GM18867 (cell line): ENCODE data around the gene NRP1.

Experiments used
- ATAC-seq: cut with Tn5 transposase; IDR thresholded peaks from one replicate; pipeline ENCODE4 v1.9.1; 2021; ENCODE audit warnings: mild to moderate bottlenecking, moderate library complexity; ENCODE audit not compliant: unreplicated experiment

The NRP1 gene

GRCh38 chr10:33267708-33268107 is 66.8 kb downstream of the NRP1 start:
- ATAC-seq = no peak

DNA sequence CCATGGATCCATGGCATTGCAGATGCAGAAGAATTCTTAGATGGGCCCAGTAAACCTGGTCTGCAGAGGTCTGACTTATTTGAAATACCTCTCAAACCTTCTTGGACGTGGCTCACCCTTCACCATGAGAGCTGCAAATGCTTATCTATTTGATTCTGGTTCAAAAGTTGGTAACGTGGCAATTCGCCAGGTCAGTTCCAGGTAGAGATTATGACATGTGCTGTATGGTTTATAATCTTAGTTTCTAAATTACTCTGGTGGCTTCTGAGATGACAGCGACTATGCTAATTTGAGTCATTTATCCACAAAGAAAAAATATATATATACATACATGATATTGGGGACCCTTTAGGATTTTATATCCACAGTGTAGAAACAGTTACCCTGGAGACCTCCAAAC is 68.8 kb downstream of the NRP1 start:
- peak; percentile 40 for ATAC-seq

- ATAC-seq = no peak
Observed at GRCh38 chr10:33263453-33263852, 71.0 kb downstream of the NRP1 start.

GRCh38 chr10:33262871-33263270 is 71.6 kb downstream of the NRP1 start:
- ATAC-seq = no peak

DNA sequence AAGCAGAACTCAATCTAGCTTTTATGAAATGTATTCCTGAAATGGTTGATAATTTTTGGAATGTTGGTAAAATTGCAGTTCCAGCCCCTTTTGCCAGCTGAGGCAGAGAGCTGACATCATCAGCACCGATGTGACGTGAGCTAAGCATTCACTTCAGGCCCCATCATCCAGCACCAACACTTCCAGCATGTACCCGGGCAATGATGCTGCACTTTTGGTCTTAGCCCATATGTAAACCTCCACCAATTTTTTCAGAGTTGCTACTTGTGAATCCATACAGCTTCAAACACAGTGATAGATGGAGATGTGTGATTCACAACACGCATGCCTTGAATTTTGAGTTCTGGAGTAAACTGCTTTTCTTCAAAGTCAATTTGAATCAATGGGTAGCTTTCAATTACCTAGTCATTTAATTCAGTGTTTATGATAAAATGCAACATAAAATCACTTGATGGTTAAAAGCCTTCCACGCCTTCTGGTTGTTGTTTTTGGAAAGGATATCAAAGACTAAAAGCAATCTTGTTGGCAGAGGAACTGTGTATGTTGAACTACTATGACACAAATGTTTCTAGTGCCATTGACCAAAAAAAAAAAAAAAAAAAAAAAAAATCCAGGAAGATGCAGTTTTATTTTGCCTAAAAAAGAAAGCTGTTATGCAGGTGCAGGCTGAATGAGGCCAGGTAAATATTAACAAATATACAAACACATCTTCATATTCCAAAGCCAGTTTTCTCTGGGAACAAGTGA is 73.9 kb downstream of the NRP1 start:
- no peak for ATAC-seq

GRCh38 chr10:33258967-33259366 is 75.5 kb downstream of the NRP1 start:
- no peak for ATAC-seq

GRCh38 chr10:33257439-33258080 is 76.9 kb downstream of the NRP1 start:
- ATAC-seq = no peak

DNA sequence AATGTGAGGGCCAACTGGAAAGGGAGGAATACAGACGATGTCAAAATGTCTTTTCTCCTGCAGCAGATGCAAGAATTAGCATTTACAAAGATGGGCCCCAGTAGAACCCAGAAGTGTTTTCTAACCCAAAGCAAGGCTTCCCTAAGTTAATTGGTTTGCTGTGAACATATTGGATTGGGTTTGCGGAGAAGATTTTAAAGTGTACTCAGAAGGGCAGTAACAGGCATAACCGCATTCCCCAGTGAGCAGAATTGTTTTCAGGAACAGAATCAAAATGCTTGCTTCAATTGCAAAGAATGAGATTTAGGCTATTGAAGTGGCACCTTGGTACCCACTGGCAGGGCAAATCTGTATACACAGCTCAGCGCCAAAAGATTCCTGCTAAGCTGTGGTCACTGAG is 78.0 kb downstream of the NRP1 start:
- no peak for ATAC-seq

GRCh38 chr10:33254556-33255160 is 79.8 kb downstream of the NRP1 start:
- ATAC-seq = no peak

DNA sequence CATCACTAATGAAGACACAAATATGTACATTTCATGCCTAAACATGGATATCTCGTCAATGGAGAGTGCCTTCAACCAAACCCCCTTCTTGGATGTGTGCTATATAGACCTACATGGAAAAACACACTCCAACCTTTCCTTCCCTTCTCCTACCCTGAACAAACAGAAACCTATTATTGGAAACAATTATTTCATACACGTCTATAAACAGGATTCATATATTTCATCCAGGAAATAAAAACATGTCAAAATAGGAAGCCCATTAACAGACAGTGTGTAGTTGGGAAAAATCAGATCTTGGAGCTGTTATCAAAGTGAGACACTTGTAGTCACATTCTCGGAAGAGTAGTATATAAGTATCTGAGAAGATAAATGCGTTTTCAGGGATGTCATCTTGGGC is 81.1 kb downstream of the NRP1 start:
- ATAC-seq = no peak

DNA sequence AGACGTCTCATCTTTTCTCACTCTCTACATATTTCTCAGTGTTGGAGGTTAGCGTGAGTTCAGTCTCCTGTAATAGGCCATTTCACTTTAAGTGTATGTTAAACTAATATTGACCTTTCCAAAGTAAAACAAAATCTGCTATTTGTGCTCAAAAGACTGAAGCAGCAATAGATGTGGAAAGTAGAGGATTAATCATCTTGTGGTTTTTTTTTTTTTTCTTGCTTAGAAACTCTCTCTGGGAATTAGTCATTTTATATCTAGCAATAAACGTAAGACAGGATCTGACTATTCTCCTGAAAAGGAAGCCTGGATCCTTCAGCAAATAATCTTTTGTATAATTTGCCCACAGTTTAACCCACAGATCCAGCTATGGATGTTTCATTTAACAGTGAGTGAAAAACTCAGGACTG is 81.7 kb downstream of the NRP1 start:
- ATAC-seq = no peak

- ATAC-seq = no peak
Observed at GRCh38 chr10:33252324-33252723, 82.1 kb downstream of the NRP1 start.

DNA sequence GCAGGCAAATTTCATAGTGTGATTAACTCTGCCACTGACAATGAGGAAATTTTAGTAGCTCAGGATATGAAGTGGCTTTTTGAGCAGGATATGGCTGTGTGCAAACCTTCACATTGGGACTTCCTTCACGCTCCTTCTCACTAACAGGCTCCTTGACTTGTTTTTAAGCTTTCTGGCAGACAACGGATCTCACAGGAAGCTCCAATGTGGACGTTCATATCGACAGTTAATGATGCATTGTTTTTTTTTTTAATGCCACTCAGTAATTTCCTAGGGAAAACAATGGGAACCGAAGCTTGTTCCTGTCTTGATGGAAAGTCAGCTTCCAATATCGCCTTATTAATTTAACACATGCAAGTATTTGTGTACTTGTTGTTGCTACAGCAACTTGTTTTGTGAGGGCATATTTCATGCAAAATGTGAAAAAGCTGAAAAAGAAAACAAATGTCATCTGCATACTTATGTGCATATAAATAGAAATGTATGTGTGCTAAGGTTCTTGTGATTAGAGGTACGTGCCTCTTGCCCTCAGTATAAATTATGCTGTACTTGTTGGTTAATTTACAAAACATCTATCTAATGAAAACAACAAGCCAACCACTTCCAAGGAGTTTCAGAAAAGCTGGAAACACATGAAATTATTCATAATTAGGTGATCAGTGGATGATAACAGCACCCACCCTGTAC is 84.7 kb downstream of the NRP1 start:
- no peak for ATAC-seq

- no peak for ATAC-seq
Observed at GRCh38 chr10:33249137-33249536, 85.3 kb downstream of the NRP1 start.

DNA sequence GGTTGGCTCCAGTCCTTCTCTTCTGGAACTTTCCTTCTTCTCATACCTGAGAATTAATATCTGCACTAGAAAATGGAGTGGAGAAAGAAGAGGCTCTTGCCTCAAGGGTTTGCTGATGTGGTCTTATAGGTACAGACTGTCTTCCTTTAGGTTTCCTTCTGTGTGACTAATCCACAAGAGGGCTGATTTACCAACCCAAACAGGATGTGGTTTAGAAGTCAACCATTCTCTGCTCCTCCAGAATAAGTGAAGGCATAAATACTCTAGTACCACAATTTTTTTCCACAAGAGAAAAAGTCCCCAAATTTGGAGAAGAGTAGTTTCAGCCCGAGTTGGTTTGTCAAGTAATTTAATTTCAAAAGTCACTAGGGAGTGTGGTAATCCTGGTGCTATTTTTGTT is 85.8 kb downstream of the NRP1 start:
- no peak for ATAC-seq

DNA sequence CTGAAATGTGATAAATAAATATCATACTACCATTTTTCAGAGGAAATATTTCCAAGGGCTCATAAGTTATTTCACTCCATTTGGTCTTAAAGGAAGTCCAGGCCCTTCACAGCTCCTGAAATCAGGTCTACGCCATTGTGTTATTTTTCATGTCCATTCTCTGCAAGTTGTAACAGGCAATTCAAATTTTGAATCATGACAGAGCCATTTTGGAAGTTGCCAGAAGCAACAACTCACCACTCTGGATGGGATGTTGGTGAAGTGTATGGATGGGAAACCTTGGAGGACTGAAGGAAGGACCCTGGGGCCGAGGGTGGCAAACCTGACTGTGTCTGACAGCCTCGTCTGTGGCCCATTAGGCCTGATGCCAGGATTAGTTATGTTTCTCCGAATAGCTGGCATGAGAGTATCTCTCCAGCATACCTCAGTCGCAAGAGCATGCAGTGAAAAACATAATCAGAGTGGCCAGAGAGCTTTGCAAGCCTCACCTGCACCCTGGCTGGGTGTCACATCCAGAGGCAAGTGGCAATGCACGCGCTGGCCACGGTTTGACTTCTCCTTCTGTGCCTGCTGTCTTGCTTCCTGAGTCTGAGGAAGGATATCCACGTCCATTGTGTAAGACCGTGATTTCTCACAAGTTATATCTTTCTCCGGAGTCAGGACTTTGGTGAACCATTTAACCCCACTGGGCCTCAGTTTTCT is 87.1 kb downstream of the NRP1 start:
- no peak for ATAC-seq

- no peak for ATAC-seq
Observed at GRCh38 chr10:33245343-33245742, 89.1 kb downstream of the NRP1 start.

GRCh38 chr10:33244354-33244967 is 90.0 kb downstream of the NRP1 start:
- ATAC-seq = peak; percentile 46

DNA sequence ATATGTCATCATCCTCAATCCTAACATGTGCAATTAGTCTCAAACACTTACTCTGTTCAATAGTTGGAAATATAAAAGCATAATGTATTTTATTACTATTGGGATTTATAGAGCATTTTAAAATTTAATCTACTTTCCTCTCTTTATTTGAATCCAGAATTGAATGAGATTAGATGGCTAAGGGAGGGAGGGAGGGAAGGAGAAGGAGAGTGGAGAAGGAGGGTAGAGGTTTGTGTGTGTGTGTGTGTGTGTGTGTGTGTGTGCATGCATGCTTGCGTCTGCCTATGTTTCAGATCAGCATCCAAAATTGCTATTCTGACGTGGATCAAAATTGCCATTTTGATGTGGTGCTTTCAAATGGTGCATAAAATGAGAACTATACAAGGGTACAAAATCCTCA is 90.8 kb downstream of the NRP1 start:
- ATAC-seq = no peak

- no peak for ATAC-seq
Observed at GRCh38 chr10:33242931-33243330, 91.5 kb downstream of the NRP1 start.

DNA sequence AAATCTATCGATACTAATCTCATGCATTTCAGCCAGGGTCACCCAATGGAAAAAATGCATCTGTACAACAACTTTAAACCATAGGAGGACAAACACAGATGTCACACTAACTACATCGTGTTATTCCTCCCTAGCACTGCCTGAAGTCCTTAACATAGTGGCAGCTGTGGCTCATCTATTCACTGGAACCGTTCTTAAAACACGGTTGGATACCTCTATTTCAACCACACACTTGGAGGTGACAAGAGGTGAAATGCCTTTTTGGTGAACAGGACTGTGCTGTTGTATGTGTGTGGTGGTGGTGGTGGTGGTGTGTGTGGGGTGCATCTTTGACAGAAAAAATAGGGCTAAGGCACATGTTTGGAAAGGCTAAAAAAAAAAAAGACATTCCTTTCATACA is 93.1 kb downstream of the NRP1 start:
- no peak for ATAC-seq
